ENCODE results near the gene DMRTC2. TPM values are rescaled to one million over a fixed set of nuclear protein-coding genes. Genes with fewer than 3 reads are reported as not detected.

Gene DMRTC2
- total RNA-seq, 1 donor from 2014 or later = not detected

- Mint-ChIP-seq H3K27me3 (ENCODE audit: low read depth) (peaks cover 13% of the 10 kb centered on the region), H3K36me3 (peaks cover 34% of the 10 kb centered on the region), H3K4me1 (peaks cover 29% of the 10 kb centered on the region), H3K27ac (peak overlapping the region; percentile 95), H3K9me3 (no peaks in the 10 kb centered on the region), H3K4me3 (peak overlapping the region; percentile 90)
- TF ChIP-seq CTCF (IDR thresholded peaks at IDR 0.05; ENCODE audit: unreplicated experiment) = no peak
- DNase-seq (ENCODE audit: low spot score in 2 of 2, unreplicated experiment in 2 of 2) = no peak
Observed at GRCh38 chr19:41860419-41861115, 15.7 kb downstream of the DMRTC2 start.

- peaks cover 34% of the 10 kb centered on the region for H3K36me3 Mint-ChIP-seq
- peaks cover 29% of the 10 kb centered on the region for H3K4me1 Mint-ChIP-seq
- DNase-seq (ENCODE audit: low spot score in 2 of 2, unreplicated experiment in 2 of 2) = no peak
- no peak for TF ChIP-seq CTCF (IDR thresholded peaks at IDR 0.05; ENCODE audit: unreplicated experiment)
- peak overlapping the region; percentile 95 for H3K27ac Mint-ChIP-seq
- H3K27me3 Mint-ChIP-seq (ENCODE audit: low read depth) = peaks cover 7% of the 10 kb centered on the region
- H3K4me3 Mint-ChIP-seq = peak overlapping the region; percentile 90
- H3K9me3 Mint-ChIP-seq = no peaks in the 10 kb centered on the region
Observed at GRCh38 chr19:41861116-41861768, 16.4 kb downstream of the DMRTC2 start.

GRCh38 chr19:41861846-41862245 is 17.0 kb downstream of the DMRTC2 start:
- peak overlapping the region; percentile 95 for H3K27ac Mint-ChIP-seq
- H3K4me3 Mint-ChIP-seq = peak overlapping the region; percentile 90
- DNase-seq (ENCODE audit: low spot score in 2 of 2, unreplicated experiment in 2 of 2) = no peak
- H3K27me3 Mint-ChIP-seq (ENCODE audit: low read depth) = peaks cover 7% of the 10 kb centered on the region
- TF ChIP-seq CTCF (IDR thresholded peaks at IDR 0.05; ENCODE audit: unreplicated experiment) = no peak
- H3K4me1 Mint-ChIP-seq = peaks cover 29% of the 10 kb centered on the region
- no peaks in the 10 kb centered on the region for H3K9me3 Mint-ChIP-seq
- peaks cover 34% of the 10 kb centered on the region for H3K36me3 Mint-ChIP-seq

- H3K27ac Mint-ChIP-seq = no peak overlapping the region
- H3K4me1 Mint-ChIP-seq = peaks cover 29% of the 10 kb centered on the region
- no peaks in the 10 kb centered on the region for H3K27me3 Mint-ChIP-seq (ENCODE audit: low read depth)
- DNase-seq (ENCODE audit: low spot score in 2 of 2, unreplicated experiment in 2 of 2) = no peak
- peak overlapping the region; percentile 26 for H3K4me3 Mint-ChIP-seq
- no peak for TF ChIP-seq CTCF (IDR thresholded peaks at IDR 0.05; ENCODE audit: unreplicated experiment)
- H3K9me3 Mint-ChIP-seq = no peaks in the 10 kb centered on the region
- peaks cover 34% of the 10 kb centered on the region for H3K36me3 Mint-ChIP-seq
Observed at GRCh38 chr19:41862445-41862986, 17.7 kb downstream of the DMRTC2 start.

- no peak for TF ChIP-seq CTCF (IDR thresholded peaks at IDR 0.05; ENCODE audit: unreplicated experiment)
- DNase-seq (ENCODE audit: low spot score in 2 of 2, unreplicated experiment in 2 of 2) = no peak
- H3K36me3 Mint-ChIP-seq = peaks cover 40% of the 10 kb centered on the region
- H3K27me3 Mint-ChIP-seq (ENCODE audit: low read depth) = no peaks in the 10 kb centered on the region
- peaks cover 34% of the 10 kb centered on the region for H3K4me1 Mint-ChIP-seq
- H3K27ac Mint-ChIP-seq = peak overlapping the region; percentile 23
- H3K4me3 Mint-ChIP-seq = no peak overlapping the region
- no peaks in the 10 kb centered on the region for H3K9me3 Mint-ChIP-seq
Observed at GRCh38 chr19:41863209-41863931, 18.5 kb downstream of the DMRTC2 start.

Data from mesothelial cell of epicardium (in vitro differentiated cells).